Kidney epithelial cell (primary cell): ENCODE measurements around the gene ARF6. TPM values are rescaled to one million over a fixed set of nuclear protein-coding genes. Genes with fewer than 3 reads are reported as not detected.
A peak's percentile ranks its signal among the peaks of the same experiment; 100 is the strongest.
"Not testable (repeated sequence)": the region's sequence is repeated elsewhere in the genome, so short reads cannot be mapped to it uniquely, and the experiment has no call there.

Source experiments
- DNase-seq: peaks from one replicate; pipeline ENCODE4 v3.0.0-alpha.2; 2010; ENCODE audit warnings: low read depth
- H3K27me3 ChIP-seq: 2 replicates; pipeline ENCODE4 v1.6.0; 2011; ENCODE audit warnings: low read length; ENCODE audit not compliant: control insufficient read depth, insufficient read depth
- H3K36me3 ChIP-seq: 2 replicates; pipeline ENCODE4 v1.5.1; 2011; ENCODE audit warnings: low read length; ENCODE audit not compliant: control insufficient read depth, insufficient read depth
- H3K4me3 ChIP-seq: 2 replicates; pipeline ENCODE4 v1.5.1; 2011; ENCODE audit warnings: low read depth, mild to moderate bottlenecking, control low read depth, low read length
- CTCF ChIP-seq: IDR thresholded peaks from 2 replicates; pipeline ENCODE4 v1.5.1; 2011; ENCODE audit warnings: mild to moderate bottlenecking, moderate library complexity, low read length, control low read depth, inconsistent platforms; ENCODE audit not compliant: insufficient read depth, poor library complexity, severe bottlenecking
- total RNA-seq: library from RNA; depleted of rRNA; stranded (reverse); fragments of >200 nt; gene quantifications from 2 replicates; pipeline ENCODE4 v1.2.3, GENCODE V29; 2015

ARF6 gene
- total RNA-seq, 1 donor from 2014 or later, result 76.3 TPM

GRCh38 chr14:49870908-49871307 lies 22.0 kb upstream of the ARF6 start:
- no peaks in the 10 kb centered on the region for H3K36me3 ChIP-seq
- no peak overlapping the region for H3K4me3 ChIP-seq
- no peak for DNase-seq
- no peaks in the 10 kb centered on the region for H3K27me3 ChIP-seq
- TF ChIP-seq CTCF, result no peak

- H3K27me3 ChIP-seq, DNase-seq, H3K4me3 ChIP-seq, H3K36me3 ChIP-seq: not testable (repeated sequence)
Observed at GRCh38 chr14:49873548-49873947, 19.3 kb upstream of the ARF6 start.

GRCh38 chr14:49875640-49876198 lies 17.2 kb upstream of the ARF6 start:
- H3K27me3 ChIP-seq, result no peaks in the 10 kb centered on the region
- TF ChIP-seq CTCF, result no peak
- no peak overlapping the region for H3K4me3 ChIP-seq
- no peaks in the 10 kb centered on the region for H3K36me3 ChIP-seq
- no peak for DNase-seq

- DNase-seq, result no peak
- no peaks in the 10 kb centered on the region for H3K27me3 ChIP-seq
- H3K36me3 ChIP-seq, result no peaks in the 10 kb centered on the region
- no peak for TF ChIP-seq CTCF
- H3K4me3 ChIP-seq, result no peak overlapping the region
Observed at GRCh38 chr14:49876563-49877127, 16.2 kb upstream of the ARF6 start.

GRCh38 chr14:49879646-49880204 lies 13.2 kb upstream of the ARF6 start:
- no peaks in the 10 kb centered on the region for H3K36me3 ChIP-seq
- H3K27me3 ChIP-seq, result no peaks in the 10 kb centered on the region
- no peak overlapping the region for H3K4me3 ChIP-seq
- peak; percentile 31 for DNase-seq
- TF ChIP-seq CTCF, result peak; percentile 71

- DNase-seq, result no peak
- H3K4me3 ChIP-seq, result no peak overlapping the region
- H3K27me3 ChIP-seq, result no peaks in the 10 kb centered on the region
- no peaks in the 10 kb centered on the region for H3K36me3 ChIP-seq
- TF ChIP-seq CTCF, result no peak
Observed at GRCh38 chr14:49880267-49881064, 12.4 kb upstream of the ARF6 start.
